Caki2 (cell line): Measurements from ENCODE around the gene PPM1M. TPM values are rescaled to one million over a fixed set of nuclear protein-coding genes. Genes with fewer than 3 reads are reported as not detected.
"Not testable (repeated sequence)": the region's sequence is repeated elsewhere in the genome, so short reads cannot be mapped to it uniquely, and the experiment has no call there.

Experiments
- DNase-seq: peaks from one replicate; pipeline ENCODE4 v3.0.0-alpha.2; 2015; ENCODE audit warnings: low read depth
- in situ Hi-C: cut with HindIII; loops from 2 replicates; pipeline ENCODE4 v1.10.0; 2016; ENCODE audit warnings: low sequenced_read_pairs, low pct_unique_long_range_greater_than_20kb, mixed read lengths
- total RNA-seq: library from RNA; depleted of rRNA; stranded (reverse); fragments of >200 nt; shearing (Covaris generic); gene quantifications from 2 replicates; pipeline ENCODE4 v1.2.3, GENCODE V29; 2014; ENCODE audit warnings: low replicate concordance

PPM1M gene
- total RNA-seq, 1 experiment from 2014 or later = 4.8 TPM

DNA sequence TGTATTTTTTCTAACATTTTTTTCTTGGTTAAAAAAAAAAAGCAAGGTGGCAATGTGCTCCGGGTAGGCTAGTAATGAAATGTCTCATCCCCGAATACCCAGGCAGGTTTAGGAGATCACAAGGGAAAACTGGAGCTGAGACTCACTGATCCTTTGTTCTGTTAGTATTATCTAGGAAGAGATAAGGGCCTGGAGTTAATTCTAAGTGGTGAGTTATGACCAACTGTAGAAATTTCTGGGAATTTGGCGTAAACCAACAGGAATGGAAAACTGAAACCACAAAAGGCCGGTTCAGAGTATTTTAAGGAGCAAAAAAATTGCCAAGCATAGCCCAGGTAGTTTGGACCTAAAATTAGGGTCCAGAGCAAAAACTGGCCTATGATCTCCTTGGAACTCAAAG is 12.4 kb downstream of the PPM1M start:
- in situ Hi-C loops = no loop called here
- no peak for DNase-seq

DNA sequence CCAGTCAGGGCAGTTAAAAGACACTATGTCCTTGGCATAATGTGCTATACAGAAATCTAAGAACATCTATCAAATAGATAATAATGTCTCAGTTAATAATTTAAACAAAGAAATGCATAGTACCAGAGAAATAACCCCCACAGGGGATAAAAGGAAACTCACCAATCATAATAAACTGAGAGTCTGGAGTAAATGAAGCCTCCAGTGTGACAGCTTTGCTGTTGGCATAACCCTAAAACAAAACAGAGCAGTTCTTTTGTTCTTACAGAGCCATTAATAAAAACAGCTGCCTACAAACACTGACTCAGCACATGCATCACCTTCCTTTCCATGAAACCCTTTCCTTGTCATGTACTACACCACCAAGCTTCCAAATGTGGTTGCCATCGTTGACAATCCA is 13.5 kb downstream of the PPM1M start:
- in situ Hi-C loops = no loop called here
- DNase-seq = no peak

DNA sequence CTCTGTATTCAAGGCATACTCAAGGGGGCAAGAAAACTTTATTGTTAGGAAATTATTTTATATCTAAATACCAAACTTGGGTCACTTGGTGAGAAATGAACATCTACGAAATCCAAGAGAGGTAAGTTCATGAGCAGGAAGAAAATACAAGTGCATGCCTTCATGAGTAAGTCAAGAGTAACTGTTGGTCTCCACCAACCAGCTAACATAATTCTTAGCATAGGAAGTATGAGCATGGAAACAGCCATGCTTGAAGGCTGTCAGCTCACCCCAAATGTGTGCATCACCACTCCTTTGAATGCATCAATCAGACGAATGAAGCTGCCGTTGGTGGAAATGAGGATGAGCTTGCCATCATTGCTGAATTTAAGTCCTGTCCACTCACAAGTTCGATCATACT is 13.9 kb downstream of the PPM1M start:
- in situ Hi-C loops = no loop called here
- no peak for DNase-seq

DNA sequence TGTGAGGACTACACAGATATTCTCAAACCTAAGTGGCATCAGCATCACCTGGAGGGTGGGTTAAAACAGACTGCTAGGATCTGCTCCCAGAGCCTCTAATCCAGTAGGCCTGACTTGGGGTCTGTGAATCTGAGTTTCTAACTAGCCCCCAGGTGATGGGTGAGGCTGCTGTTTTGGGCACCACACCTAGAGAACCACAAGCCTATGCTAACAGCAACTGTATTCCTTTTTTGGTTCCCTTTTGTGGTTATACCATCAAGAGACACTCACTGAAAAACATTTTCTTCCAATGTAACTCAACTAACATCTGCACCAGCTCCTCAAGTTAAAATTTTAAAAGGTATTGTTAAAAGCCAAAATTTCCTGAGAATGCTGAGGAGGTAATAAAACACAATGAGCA is 16.9 kb downstream of the PPM1M start:
- DNase-seq = no peak
- in situ Hi-C loops = no loop called here

DNA sequence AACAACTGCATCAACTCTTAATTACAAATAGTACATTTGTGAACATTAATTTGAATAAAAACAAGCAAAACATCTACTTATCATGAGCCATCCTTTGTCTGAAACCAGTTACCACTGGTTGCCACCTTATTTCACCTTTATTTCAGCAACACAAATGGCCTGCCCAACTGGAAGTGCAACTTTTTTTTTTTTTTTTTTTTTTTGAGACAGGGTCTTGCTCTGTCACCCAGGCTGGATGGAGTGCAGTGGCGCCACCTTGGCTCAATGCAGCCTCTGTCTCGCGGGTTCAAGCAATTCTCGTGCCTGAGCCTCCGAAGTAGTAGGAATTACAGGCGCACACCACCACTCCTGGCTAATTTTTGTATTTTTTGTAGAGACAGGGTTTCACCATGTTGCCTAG is 19.8 kb downstream of the PPM1M start:
- in situ Hi-C loops = no loop called here
- DNase-seq = no peak

DNA sequence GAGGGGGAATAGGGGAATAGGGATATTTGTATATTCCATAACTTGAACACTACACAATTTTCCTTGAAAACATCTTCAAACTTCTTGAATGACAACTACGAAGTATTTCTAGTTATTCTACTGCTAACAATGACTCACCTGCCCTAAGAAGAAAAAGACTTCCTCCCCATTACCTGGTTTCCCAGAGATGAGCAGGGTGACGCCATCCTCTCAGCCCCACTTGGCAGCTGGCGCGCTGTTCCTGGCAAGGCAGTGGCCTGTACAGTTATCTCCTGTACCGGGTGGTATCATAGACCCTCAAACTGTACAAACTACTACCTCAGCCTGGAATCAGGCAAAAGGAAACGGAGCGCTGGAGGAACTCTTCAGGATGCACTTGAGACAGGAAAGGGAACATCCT is 22.5 kb downstream of the PPM1M start:
- DNase-seq = no peak
- in situ Hi-C loops = no loop called here

DNA sequence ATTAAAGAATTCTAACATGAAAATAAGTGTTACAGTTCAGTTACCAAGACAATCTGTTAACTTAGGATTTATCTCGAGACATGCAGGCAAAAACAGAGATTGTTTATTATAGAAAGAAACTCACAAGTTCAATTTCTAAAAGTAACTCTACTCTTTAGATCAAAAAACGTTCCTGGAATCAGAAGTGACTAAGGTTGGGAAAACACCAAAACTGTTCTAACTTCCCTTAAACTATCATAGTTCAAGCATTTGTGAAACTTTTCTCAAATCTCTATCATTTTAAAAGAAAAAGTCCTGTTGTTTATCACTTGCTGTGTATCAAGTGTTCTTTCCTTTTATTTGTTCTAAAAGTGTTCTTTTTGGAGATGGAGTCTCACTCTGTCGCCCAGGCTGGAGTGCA is 24.2 kb downstream of the PPM1M start:
- DNase-seq = no peak
- in situ Hi-C loops = no loop called here

DNA sequence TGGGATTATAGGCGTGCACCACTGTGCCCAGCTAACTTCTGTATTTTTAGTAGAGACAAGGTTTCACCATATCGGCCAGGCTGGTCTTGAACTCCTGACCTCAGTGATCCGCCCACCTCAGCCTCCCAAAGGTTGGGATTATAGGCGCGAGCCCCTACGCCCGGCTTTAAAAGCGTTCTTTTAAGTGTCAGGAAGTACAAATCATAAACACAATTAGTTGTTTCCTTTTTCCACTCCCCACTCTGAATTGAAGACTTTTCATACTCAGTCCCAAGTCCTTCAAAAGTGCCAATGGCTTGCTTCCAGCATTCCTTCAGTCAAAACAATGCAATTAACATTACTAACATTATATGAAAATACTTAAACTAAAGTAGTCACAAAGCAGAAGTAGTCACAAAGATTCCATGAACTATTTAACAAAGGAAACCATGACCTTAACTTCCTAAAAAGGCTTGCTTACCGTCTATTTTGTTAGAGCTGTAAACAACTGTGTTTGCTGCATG is 24.7 kb downstream of the PPM1M start:
- DNase-seq = no peak
- in situ Hi-C loops = no loop called here

DNA sequence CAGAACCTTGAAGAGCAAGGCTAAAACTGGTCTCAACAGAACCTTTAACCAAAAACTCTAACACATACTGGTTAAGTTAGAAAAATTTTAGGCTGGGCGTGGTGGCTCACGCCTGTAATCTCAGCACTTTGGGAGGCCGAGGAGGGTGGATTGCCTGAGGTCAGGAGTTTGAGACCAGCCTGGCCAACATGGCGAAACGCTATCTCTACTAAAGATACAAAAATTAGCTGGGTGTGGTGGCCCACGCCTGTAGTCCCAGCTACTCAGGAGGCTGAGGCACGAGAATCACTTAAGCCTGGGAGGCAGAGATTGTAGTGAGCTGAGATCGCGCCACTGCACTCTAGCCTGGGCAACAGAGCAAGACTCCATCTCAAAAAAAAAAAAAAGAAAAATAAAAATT is 26.6 kb downstream of the PPM1M start:
- DNase-seq, in situ Hi-C loops: not testable (repeated sequence)

DNA sequence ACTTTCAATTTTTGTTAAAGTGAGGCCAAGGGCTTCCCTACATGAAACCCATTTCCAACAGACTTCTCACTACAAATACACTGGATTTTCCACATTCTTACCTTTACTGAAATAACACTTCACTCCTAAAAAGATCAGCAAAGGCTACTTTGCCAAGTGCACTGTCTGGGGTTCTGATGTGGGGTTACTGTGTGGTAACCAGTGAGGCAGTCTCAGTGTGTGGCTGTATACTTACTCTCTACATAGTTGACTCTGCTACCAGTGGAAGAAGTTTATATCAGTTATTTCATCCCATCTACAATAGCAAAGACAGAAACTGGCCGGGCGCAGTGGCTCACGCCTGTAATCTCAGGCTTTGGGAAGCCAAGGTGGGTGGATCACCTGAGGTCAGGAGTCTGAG is 27.3 kb downstream of the PPM1M start:
- no peak for DNase-seq
- in situ Hi-C loops = no loop called here

DNA sequence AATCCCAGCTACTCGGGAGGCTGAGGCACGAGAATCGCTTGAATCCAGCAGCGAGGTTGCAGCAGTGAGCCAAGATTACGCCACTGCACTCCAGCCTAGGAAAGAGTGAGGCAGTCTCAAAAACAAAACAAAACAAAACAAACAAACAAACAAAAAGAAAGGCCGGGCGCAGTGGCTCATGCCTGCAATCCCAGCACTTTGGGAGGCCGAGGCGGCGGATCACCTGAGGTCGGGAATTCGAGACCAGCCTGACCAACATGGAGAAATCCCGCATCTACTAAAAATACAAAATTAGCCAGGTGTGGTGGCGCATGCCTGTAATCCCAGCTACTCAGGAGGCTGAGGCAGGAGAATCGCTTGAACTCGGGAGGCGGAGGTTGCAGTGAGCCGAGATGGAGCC is 29.2 kb downstream of the PPM1M start:
- in situ Hi-C loops, DNase-seq: not testable (repeated sequence)

DNA sequence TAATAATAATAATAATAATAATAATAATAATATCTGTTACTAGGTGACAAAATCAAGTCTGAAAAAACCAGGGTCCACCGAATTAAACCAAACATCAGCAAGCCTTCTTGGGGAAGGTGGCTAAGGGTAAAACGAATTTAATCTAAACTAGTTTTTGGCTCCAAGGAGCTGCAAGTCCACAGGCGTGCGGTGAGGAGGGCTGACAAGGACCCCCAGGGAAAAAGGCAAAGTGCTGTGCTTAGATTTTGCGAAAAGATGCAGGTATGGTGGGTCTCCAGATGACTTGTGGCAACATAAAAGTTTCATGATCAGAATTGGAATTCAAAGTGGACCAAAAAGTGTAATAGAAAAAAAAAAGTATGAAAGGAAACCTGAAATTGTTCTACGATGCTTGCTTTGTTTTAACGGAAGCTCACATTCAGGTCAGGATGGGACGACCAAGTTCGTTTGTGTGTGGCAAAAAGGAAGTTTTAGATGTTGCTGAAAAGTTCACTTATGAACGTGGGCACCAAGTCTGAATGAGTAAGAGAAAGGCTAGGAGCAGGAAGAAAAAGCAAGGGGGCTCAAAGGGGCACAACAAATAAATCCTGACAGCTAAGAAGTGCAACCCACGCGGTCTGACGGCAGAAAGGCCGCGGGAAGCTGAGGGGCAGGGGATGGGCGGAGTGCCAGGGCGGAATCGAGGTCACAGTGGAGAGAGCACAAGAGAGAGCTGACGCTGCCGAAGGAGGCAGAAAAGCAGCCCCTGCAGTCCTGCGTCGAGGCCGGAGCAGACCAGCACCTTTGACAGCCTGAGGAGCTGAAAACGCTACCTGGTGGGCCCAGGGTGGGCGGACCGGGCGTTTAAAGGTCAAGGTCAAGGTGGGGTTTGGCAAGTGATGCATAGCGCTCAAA is 31.8 kb downstream of the PPM1M start:
- in situ Hi-C loops = no loop called here
- no peak for DNase-seq

DNA sequence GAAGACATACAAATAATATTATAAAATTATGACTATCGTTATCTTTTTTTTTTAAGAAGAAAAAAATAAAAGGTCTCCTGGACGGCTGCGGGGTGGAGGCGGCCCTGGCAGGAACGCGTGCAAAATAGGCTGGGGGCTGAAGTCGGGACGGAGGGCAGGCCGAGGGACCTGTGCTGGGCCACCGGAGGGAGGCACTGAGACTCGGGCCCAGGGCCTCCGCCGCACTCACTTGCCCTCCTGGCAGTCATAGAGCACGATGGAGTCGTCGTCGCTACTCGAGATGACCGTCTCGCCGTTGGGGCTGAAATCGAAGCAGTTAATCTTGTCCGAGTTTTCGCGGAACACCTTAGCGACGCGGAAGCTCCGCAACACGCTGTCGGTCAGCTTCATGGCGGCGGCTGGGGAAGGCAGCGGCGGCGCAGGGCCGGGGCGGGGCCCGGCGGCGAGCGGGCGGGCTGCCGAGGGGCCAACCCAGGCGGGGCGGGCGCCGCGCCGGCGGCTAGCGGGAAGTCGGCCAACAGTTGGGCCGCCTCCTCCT is 32.5 kb downstream of the PPM1M start:
- in situ Hi-C loops = no loop called here
- peak; percentile 78 for DNase-seq

DNA sequence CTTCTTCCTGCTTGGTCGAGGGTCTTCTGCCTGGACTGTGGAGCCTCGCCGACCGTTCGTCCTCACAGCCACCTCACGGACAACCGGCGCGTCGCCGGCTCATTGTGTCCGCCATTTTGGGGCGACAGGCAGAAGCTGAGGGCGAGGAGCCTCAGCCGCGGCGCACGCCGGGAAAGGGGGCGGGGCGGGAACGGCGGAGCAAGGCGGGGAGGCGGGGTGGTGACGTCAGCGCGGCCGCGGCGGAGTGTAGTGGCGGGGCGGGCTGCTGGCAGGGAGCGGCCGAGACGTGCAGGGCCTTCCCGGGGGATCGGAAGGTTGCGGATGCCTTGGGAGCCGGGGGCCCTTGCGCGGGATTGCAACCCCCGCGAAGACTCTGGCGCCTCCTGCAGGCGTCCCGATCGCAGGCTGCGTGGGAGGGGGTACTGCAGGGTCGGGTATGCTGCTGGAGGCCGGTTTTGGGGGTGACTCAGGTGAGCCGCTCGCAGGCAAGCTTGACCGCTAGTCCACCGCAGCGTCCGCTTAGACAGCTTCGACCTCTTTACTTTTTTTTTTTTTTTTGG is 33.0 kb downstream of the PPM1M start, which contains the start of gene WDR82:
Gene WDR82 (minus strand): TSS at position 140 of the 560 bp plus-strand sequence. CDS start 288 bp downstream, outside the sequence.
- peak; percentile 79 for DNase-seq
- in situ Hi-C loops = no loop called here

DNA sequence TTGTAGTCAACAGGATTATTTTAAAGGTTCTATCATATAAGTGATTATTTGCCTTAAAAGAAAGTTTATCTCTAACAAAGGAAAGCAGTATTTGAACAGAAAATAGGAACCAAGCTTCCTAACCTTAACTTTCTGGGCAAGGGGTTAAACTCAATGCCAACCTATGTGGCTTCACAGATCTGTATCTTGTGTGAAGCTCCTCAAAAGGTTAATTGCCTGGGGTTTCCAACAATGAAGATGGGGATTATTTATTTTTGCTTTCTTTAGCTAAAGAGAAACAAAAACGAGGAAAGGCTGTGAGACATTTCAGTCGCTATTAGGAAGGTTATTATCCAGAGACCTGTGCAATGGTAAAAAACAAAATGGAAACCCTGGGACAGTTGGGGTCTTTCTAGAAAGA is 34.0 kb downstream of the PPM1M start:
- no peak for DNase-seq
- in situ Hi-C loops = no loop called here

DNA sequence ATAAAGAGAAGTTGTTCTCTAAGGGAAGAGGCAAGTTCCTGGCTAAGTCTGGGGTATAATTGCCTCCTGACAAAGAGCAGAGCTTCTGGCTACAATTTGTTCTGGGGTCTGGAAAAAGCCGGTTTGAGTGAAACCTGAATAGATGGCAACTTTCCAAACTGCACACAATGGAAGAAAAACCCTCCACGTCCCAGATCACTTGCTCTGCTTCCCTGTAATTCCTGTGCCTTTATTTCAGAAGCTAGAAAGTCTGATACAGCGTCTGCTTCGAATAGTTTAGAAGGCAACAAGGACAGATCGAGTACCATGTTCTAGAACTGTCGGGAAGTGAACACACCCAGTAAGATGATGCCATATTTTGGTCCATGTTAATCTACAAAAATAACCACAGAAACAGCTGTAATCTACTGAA is 34.5 kb downstream of the PPM1M start:
- no peak for DNase-seq
- in situ Hi-C loops = no loop called here

DNA sequence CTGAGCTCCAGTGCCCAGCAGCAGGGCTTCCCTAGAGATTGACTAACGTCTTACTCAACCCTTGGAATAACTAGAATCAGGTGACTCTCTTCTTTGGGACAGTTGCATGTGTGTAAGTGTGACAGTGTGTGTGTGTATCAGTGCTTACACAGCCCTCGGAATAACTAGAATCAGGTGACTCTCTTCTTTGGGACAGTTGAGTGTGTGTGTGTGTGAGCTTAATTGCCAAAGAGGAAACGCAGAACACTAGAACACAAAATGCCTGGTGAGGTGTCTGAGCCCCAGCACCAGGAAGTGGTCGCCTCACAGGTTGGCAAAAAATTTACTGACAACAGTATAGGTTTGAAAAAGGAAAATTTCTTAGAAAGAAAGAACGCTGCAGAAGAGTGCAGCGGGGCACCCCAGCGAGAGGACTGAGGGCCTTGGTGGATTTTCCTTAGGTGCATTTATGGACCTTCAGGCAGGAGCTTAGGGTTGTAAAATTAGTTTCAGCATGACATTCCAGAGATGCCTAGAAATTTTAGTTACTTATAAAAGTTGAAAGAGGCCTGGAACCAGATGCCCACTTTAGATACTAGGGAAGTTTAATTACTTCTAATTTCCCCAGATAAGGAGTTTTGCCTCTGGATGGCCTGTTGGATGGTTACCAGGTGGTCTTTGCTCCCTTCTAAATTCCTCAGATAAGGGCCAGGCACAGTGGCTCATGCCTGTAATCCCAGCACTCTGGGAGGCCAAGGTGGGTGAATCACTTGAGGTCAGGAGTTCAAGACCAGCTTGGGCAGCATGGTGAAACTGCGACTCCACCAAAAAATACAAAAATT is 36.6 kb downstream of the PPM1M start:
- in situ Hi-C loops = no loop called here
- DNase-seq = peak; percentile 63

DNA sequence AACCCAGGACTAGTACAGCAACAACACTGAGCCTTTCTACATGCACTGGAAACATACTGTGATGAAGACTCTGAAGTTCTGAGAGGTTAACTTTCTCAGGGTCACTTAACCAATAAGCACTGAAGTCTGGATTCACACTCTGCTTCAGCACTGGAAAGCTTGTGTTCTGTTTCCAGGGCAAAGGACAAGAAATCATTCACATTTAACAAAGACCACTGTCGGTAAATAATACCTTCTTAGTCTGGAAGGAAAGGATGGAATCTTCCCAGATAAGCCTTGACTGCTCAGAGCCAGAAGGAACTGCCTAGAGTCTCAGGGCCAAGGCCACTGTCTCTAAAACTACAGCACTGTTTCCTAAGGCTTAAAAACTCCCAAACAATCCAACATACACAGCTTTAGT is 37.7 kb downstream of the PPM1M start:
- in situ Hi-C loops = no loop called here
- DNase-seq = no peak

DNA sequence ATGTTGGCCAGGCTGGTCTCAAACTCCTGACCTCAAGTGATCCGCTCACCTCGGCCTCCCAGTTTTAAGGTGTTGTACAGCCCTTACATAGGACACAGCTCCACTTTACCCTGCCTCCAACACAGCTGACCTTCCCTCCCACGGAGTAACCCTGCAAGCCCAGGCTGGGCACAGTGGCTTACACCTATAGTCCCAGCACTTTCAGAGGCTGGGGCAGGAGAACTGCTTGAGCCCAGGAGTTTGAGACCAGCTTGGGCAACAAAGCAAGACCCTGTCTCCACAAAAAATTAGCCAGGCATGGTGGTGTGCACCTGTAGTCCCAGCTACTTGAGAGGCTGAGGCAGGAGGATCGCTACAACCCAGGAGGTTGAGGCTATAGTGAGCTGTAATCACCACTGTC is 38.5 kb downstream of the PPM1M start:
- DNase-seq, in situ Hi-C loops: not testable (repeated sequence)
